ENCODE results near the gene ALDH3A2. TPM values are rescaled to one million over a fixed set of nuclear protein-coding genes. Genes with fewer than 3 reads are reported as not detected.

Gene ALDH3A2
- total and polyA plus RNA-seq, 2 experiments from 2014 or later: 36.2 to 41.9 TPM

- TF ChIP-seq EZH2 (IDR thresholded peaks at IDR 0.05; ENCODE audit: insufficient read depth, poor library complexity, severe bottlenecking) (no peak), EZH2phosphoT487 (IDR thresholded peaks at IDR 0.05; ENCODE audit: insufficient read depth, low read depth) (no peak)
- Histone ChIP-seq H3K36me3 (ENCODE audit: low read depth) (no peaks in the 10 kb centered on the region), H3K4me3 (no peak overlapping the region), H3K27ac (no peak overlapping the region), H3K79me2 (ENCODE audit: insufficient read depth) (no peaks in the 10 kb centered on the region), H3K9me3 (ENCODE audit: low read depth) (no peaks in the 10 kb centered on the region), H3K9me2 (ENCODE audit: insufficient read depth) (no peaks in the 10 kb centered on the region), H4K20me1 (ENCODE audit: insufficient read depth) (no peaks in the 10 kb centered on the region), H3K4me2 (ENCODE audit: unreplicated experiment) (no peak overlapping the region), H3K9ac (no peak overlapping the region), H3K27me3 (replicated peaks; ENCODE audit: insufficient read depth) (no peaks in the 10 kb centered on the region), H3F3A (ENCODE audit: insufficient read depth) (peaks cover 16% of the 10 kb centered on the region; the same call in 1 of the 2 replicates), H2AFZ (no peak overlapping the region), H3K4me1 (ENCODE audit: insufficient read depth) (peaks cover 17% of the 10 kb centered on the region)
- 89 to 97% methylated on average over 5 of the region's 5 CpGs for WGBS, 2 experiments (ENCODE audit: low coverage in 1 of 2, low lambda C conversion rate in 2 of 2, missing lambda C conversion rate in 2 of 2)
- in situ Hi-C loops (cut with MboI): no loop called here
- DNase-seq: no peak
These were observed 76.9 kb downstream of the ALDH3A2 start for GRCh38 chr17:19725486-19725885.

GRCh38 chr17:19726631-19727376 lies 78.3 kb downstream of the ALDH3A2 start:
- Histone ChIP-seq H3K79me2 (ENCODE audit: insufficient read depth) (no peaks in the 10 kb centered on the region), H3K36me3 (ENCODE audit: low read depth) (no peaks in the 10 kb centered on the region), H3K4me1 (ENCODE audit: insufficient read depth) (peaks cover 17% of the 10 kb centered on the region), H4K20me1 (ENCODE audit: insufficient read depth) (no peaks in the 10 kb centered on the region), H3K4me2 (ENCODE audit: unreplicated experiment) (no peak overlapping the region), H3K27ac (peak overlapping the region; percentile 77), H3K27me3 (replicated peaks; ENCODE audit: insufficient read depth) (no peaks in the 10 kb centered on the region), H3K4me3 (no peak overlapping the region), H3K9me3 (ENCODE audit: low read depth) (no peaks in the 10 kb centered on the region), H3K9ac (peak overlapping the region; percentile 54), H3K9me2 (ENCODE audit: insufficient read depth) (no peaks in the 10 kb centered on the region), H2AFZ (no peak overlapping the region), H3F3A (ENCODE audit: insufficient read depth) (peaks cover 16% of the 10 kb centered on the region; the same call in 1 of the 2 replicates)
- in situ Hi-C loops (cut with MboI): no loop called here
- peak; percentile 57 for DNase-seq
- TF ChIP-seq EZH2phosphoT487 (IDR thresholded peaks at IDR 0.05; ENCODE audit: insufficient read depth, low read depth): no peak
- no peak for TF ChIP-seq EZH2 (IDR thresholded peaks at IDR 0.05; ENCODE audit: insufficient read depth, poor library complexity, severe bottlenecking)
- WGBS, 2 experiments (ENCODE audit: low coverage in 1 of 2, low lambda C conversion rate in 2 of 2, missing lambda C conversion rate in 2 of 2): 37 to 38% methylated on average over 7 of the region's 7 CpGs

Small RNAs within 50 kb of the gene (small RNA-seq; reads per million reads assigned to genes)
- gene NMTRQ-TTG12-1 (ENCODE audit: low read depth, low replicate concordance) (not detected), gene RF00322 (ENCODE audit: low read depth, low replicate concordance) (not detected)

Other genes starting within 250 kb of the ALDH3A2 start
- gene RNF112, start 237.5 kb upstream of the ALDH3A2 start, total RNA-seq (2014; rRNA removed; shearing (Covaris generic)): 7.8 and 9.1 TPM in 2 replicates
- 0.75 and 0.83 TPM in 2 replicates for gene RNF112, start 237.5 kb upstream of the ALDH3A2 start, polyA plus RNA-seq (2016; fragmentation: Nextera tagmentation; extraction: Ambion mirVana)
- gene SLC47A1, start 114.9 kb upstream of the ALDH3A2 start, total RNA-seq (2014; rRNA removed; shearing (Covaris generic)): 1.9 and 7.0 TPM in 2 replicates
- gene SLC47A1, start 114.9 kb upstream of the ALDH3A2 start, polyA plus RNA-seq (2016; fragmentation: Nextera tagmentation; extraction: Ambion mirVana): 0.76 and 1.1 TPM in 2 replicates
- not detected in 2 replicates for gene SLC47A2, start 67.8 kb downstream of the ALDH3A2 start, total RNA-seq (2014; rRNA removed; shearing (Covaris generic))
- not detected in 2 replicates for gene SLC47A2, start 67.8 kb downstream of the ALDH3A2 start, polyA plus RNA-seq (2016; fragmentation: Nextera tagmentation; extraction: Ambion mirVana)
- 1.2 and 22.1 TPM in 2 replicates for gene ALDH3A1, start 99.5 kb downstream of the ALDH3A2 start, total RNA-seq (2014; rRNA removed; shearing (Covaris generic))
- gene ALDH3A1, start 99.5 kb downstream of the ALDH3A2 start, polyA plus RNA-seq (2016; fragmentation: Nextera tagmentation; extraction: Ambion mirVana): 0.55 TPM in 1 of 2 replicates, not detected in the other
- 12.0 and 19.2 TPM in 2 replicates for gene ULK2, start 219.2 kb downstream of the ALDH3A2 start, total RNA-seq (2014; rRNA removed; shearing (Covaris generic))
- 4.7 and 6.8 TPM in 2 replicates for gene ULK2, start 219.2 kb downstream of the ALDH3A2 start, polyA plus RNA-seq (2016; fragmentation: Nextera tagmentation; extraction: Ambion mirVana)

Measured in GM23248 (cell line).